K562 (cell line): Measurements from ENCODE around the gene FOXO3. TPM values are rescaled to one million over a fixed set of nuclear protein-coding genes. Genes with fewer than 3 reads are reported as not detected.

ENCODE experiments used
- ATAC-seq: fragments of 200-7000 bp; cut with Tn5 transposase; 3 replicates; pipeline ENCODE4 v1.9.1; 2020; ENCODE audit warnings: moderate library complexity
- BruUV-seq: library from RNA; stranded (reverse); fragments of 400-500 nt; replicated peaks from 2 replicates; lab custom pipeline; 2021; lab: Mats Ljungman, UMichigan
- CTCF ChIA-PET: fragments of 300-600 bp; formaldehyde crosslinking; extraction: SDS; loops from one replicate; lab custom pipeline; 2021; ENCODE audit warnings: low intra/inter-chr PET ratio; lab: Yijun Ruan, JAX
- POLR2A ChIA-PET: fragments of 300-600, 350-650 bp; sonication (Branson Sonifier 250); formaldehyde crosslinking; extraction: SDS; loops from one replicate; lab custom pipeline; 2021; ENCODE audit warnings: antibody characterized with exemption, inconsistent platforms; lab: Yijun Ruan, JAX
- DNase-seq, 4 experiments: peaks; one replicate each; pipeline versions ENCODE4 v3.0.0 to v3.0.0-alpha.2; 2011 to 2018; ENCODE audit warnings: low spot score in 3 of 4, mixed read lengths in 3 of 4; ENCODE audit errors: extremely low read depth in 1 of 4
- FAIRE-seq: peaks from 2 replicates; lab custom pipeline; 2011; peaks lifted over from hg19 to GRCh38; lab: Jason Lieb, UNC
- H2AFZ ChIP-seq: 2 replicates; pipeline ENCODE4 v1.6.0; 2011; ENCODE audit warnings: low read depth, low read length, control low read depth, inconsistent platforms
- H3K27ac ChIP-seq: fragments of 200-600 bp; 3 replicates; pipeline ENCODE4 v1.8.0; 2011; ENCODE audit warnings: low read depth, mild to moderate bottlenecking, control low read depth, inconsistent platforms, low read length, moderate library complexity, mixed read lengths; ENCODE audit errors: extremely low read depth
- H3K27me3 ChIP-seq, 2 experiments: fragments of 300-600 bp in 1 of 2; 2 replicates in 1 of 2; 3 replicates in 1 of 2; pipeline versions ENCODE4 v1.6.0 to v1.8.0; 2011; ENCODE audit warnings: inconsistent platforms in 2 of 2, low read length in 2 of 2, mild to moderate bottlenecking in 1 of 2, mixed read lengths in 1 of 2, moderate library complexity in 1 of 2; ENCODE audit not compliant: control insufficient read depth in 2 of 2, insufficient read depth in 2 of 2
- H3K36me3 ChIP-seq: fragments of 300-600 bp; 3 replicates; pipeline ENCODE4 v1.8.0; 2011; ENCODE audit warnings: mild to moderate bottlenecking, low read length, inconsistent platforms; ENCODE audit not compliant: control insufficient read depth, insufficient read depth
- H3K4me1 ChIP-seq, 2 experiments: fragments of 200-600 bp in 1 of 2; replicated peaks in 1 of 2; 2 replicates in 1 of 2; 3 replicates in 1 of 2; pipeline versions ENCODE4 v1.5.1 to v1.8.0; 2011; ENCODE audit warnings: inconsistent platforms in 2 of 2, low read length in 2 of 2, mild to moderate bottlenecking in 1 of 2, mixed read lengths in 1 of 2, moderate library complexity in 1 of 2; ENCODE audit not compliant: control insufficient read depth in 2 of 2, insufficient read depth in 2 of 2
- H3K4me2 ChIP-seq: 2 replicates; pipeline ENCODE4 v1.6.1; 2011; ENCODE audit warnings: low read length, control low read depth, inconsistent platforms, mixed read lengths; ENCODE audit not compliant: insufficient read depth
- H3K4me3 ChIP-seq: fragments of 200-600 bp; sonication (generic), shearing (Covaris generic); 2 replicates; pipeline ENCODE4 v1.5.1; 2016; ENCODE audit warnings: control low read depth, inconsistent platforms
- H3K79me2 ChIP-seq: fragments of 200-600 bp; 3 replicates; pipeline ENCODE4 v1.8.0; 2011; ENCODE audit warnings: low read length, inconsistent platforms; ENCODE audit not compliant: control insufficient read depth, insufficient read depth
- H3K9ac ChIP-seq, 2 experiments: 2 replicates each; pipeline versions ENCODE4 v1.6.0 to v1.6.1; 2011; ENCODE audit warnings: low read depth in 2 of 2, low read length in 2 of 2, control low read depth in 1 of 2, inconsistent platforms in 1 of 2, mild to moderate bottlenecking in 1 of 2, mixed read lengths in 1 of 2; ENCODE audit not compliant: insufficient read depth in 1 of 2
- H3K9me1 ChIP-seq: one replicate; pipeline ENCODE4 v1.6.0; 2011; ENCODE audit warnings: inconsistent platforms, mild to moderate bottlenecking, low read length, moderate library complexity; ENCODE audit not compliant: control insufficient read depth, insufficient read depth
- H3K9me3 ChIP-seq: replicated peaks from 2 replicates; pipeline ENCODE4 v1.5.1; 2011; ENCODE audit warnings: low read depth, low read length, inconsistent platforms; ENCODE audit not compliant: control insufficient read depth, insufficient read depth
- H4K20me1 ChIP-seq: replicated peaks from 2 replicates; pipeline ENCODE4 v1.6.1; 2011; ENCODE audit warnings: low read length, inconsistent platforms, mixed read lengths; ENCODE audit not compliant: control insufficient read depth, insufficient read depth
- CHD2 ChIP-seq: IDR thresholded peaks from 2 replicates; pipeline ENCODE4 v1.6.1; 2011; ENCODE audit warnings: low read depth, low read length
- DNMT1 ChIP-seq: fragments of 450-650 bp; IDR thresholded peaks from 2 replicates; pipeline ENCODE4 v1.6.1; 2016; ENCODE audit warnings: antibody characterized with exemption, mild to moderate bottlenecking
- FOXJ2 ChIP-seq: fragments of 200-800 bp; sonication (Bioruptor generic); IDR thresholded peaks from 2 replicates; pipeline ENCODE4 v1.6.1; 2016; ENCODE audit warnings: missing genetic modification characterization, missing compliant biosample characterization
- HDAC1 ChIP-seq, 2 experiments: fragments of 450-650 bp; IDR thresholded peaks; 2 replicates each; pipeline ENCODE4 v1.6.1; 2016 to 2017; ENCODE audit warnings: inconsistent platforms in 1 of 2, mild to moderate bottlenecking in 1 of 2, moderate library complexity in 1 of 2
- HES1 ChIP-seq: fragments of 450-650 bp; IDR thresholded peaks from 2 replicates; pipeline ENCODE4 v1.6.1; 2016; ENCODE audit warnings: low read depth, mild to moderate bottlenecking, moderate library complexity
- NCOR1 ChIP-seq: fragments of 450-650 bp; IDR thresholded peaks from 2 replicates; pipeline ENCODE4 v1.6.1; 2016; ENCODE audit warnings: mild to moderate bottlenecking, moderate library complexity
- STAG1 ChIP-seq: sonication (generic); formaldehyde crosslinking; IDR thresholded peaks from 2 replicates; pipeline ENCODE4 v1.5.0; 2020; ENCODE audit warnings: missing genetic modification reagents, borderline replicate concordance
- TAF7 ChIP-seq: fragments of 450-650 bp; IDR thresholded peaks from 2 replicates; pipeline ENCODE4 v1.6.1; 2016; ENCODE audit warnings: missing genetic modification characterization, missing compliant biosample characterization
- TCF15 ChIP-seq: fragments of 250-450 bp; sonication (Bioruptor Pico); IDR thresholded peaks from 2 replicates; pipeline ENCODE4 v1.8.0; 2022; ENCODE audit warnings: moderate library complexity, mild to moderate bottlenecking, inconsistent platforms
- ZKSCAN1 ChIP-seq: fragments of 150-350 bp; IDR thresholded peaks from 2 replicates; pipeline ENCODE4 v1.6.1; 2016; ENCODE audit warnings: low read depth, low read length
- ZNF140 ChIP-seq: fragments of 250-450 bp; sonication (Bioruptor Pico); IDR thresholded peaks from 2 replicates; pipeline ENCODE4 v1.8.0; 2021; ENCODE audit warnings: moderate library complexity, mild to moderate bottlenecking, inconsistent platforms
- ZNF655 ChIP-seq: fragments of 250-450 bp; sonication (Bioruptor Pico); IDR thresholded peaks from 2 replicates; pipeline ENCODE4 v1.5.0; 2021
- ZNF79 ChIP-seq: fragments of 250-450 bp; sonication (Bioruptor Pico); IDR thresholded peaks from 2 replicates; pipeline ENCODE4 v1.4.0; 2020; ENCODE audit warnings: low read depth, mild to moderate bottlenecking, moderate library complexity
- WGBS: fragments of 100-300 bp; shearing (Covaris generic); methylation state at CpG from one replicate; pipeline ENCODE4 v1.1.6; 2016; ENCODE audit warnings: low coverage, mixed read lengths; ENCODE audit not compliant: insufficient coverage; ENCODE audit errors: missing lambda C conversion rate; 5-methylcytosine and 5-hydroxymethylcytosine counted together
- in situ Hi-C: fragments of 300-500 bp; cut with MboI; formaldehyde crosslinking; loops from 4 replicates; pipeline ENCODE4 v1.15.0; 2018; ENCODE audit warnings: inconsistent platforms, mixed read lengths
- intact Hi-C: fragments of 100-400 bp; cut with micrococcal nuclease; formaldehyde crosslinking; loops from 2 replicates; pipeline ENCODE4 v1.14.2; 2022
- polyA plus RNA-seq, 8 experiments: library from polyadenylated mRNA; depleted of rRNA in 4 of 8; stranded (reverse) in 5 of 8; unstranded in 3 of 8; fragments of >200 nt; fragmentation: Nextera tagmentation in 2 of 8; fragmentation: Illumina TruSeq in 1 of 8; extraction: Ambion mirVana in 2 of 8; extraction: Trizol in 1 of 8; gene quantifications; 2 replicates each; pipeline versions ENCODE4 v1.2.1 to v1.2.3, GENCODE V29; 2011 to 2014; ENCODE audit warnings: inconsistent platforms in 1 of 8, missing spikeins in 1 of 8
- total RNA-seq, 7 experiments: library from RNA; depleted of rRNA in 6 of 7; stranded (reverse); fragments of >200 nt in 6 of 7; fragmentation: Illumina TruSeq in 2 of 7; extraction: Trizol in 2 of 7; gene quantifications; 2 replicates each; pipeline versions ENCODE4 v1.2.1 to v1.2.3, GENCODE V29; 2011 to 2021; ENCODE audit warnings: low replicate concordance in 1 of 7

The FOXO3 gene
- total and polyA plus RNA-seq, 9 of the 15 experiments (the other 6 are each of a cell fraction or from before 2014, with no cell fraction given): 3.0 to 14.6 (median 6.0) TPM

GRCh38 chr6:108651340-108652227 is 90.9 kb downstream of the FOXO3 start:
- Histone ChIP-seq H3K4me1 (no peaks in the 10 kb centered on the region), H3K4me3 (no peak overlapping the region), H3K9ac (no peak overlapping the region), H4K20me1 (no peaks in the 10 kb centered on the region; the same call in 1 of the 2 replicates), H3K27me3 (no peaks in the 10 kb centered on the region)
- CTCF ChIA-PET: no interaction called here
- FAIRE-seq (peak; percentile 37), ATAC-seq (no peak), DNase-seq (no peak)
- POLR2A ChIA-PET: interaction anchor here (1.0 to 1.3 kb wide), 2 partner anchors 9 to 94 kb away, joined by 3 to 4 read pairs; no protein-coding TSS in a partner anchor
- TF ChIP-seq TAF7 (tag): no peak
- TF ChIP-seq HES1: no peak
- TF ChIP-seq HDAC1 (IDR thresholded peaks at IDR 0.05): no peak
- no peak for TF ChIP-seq TCF15
- TF ChIP-seq ZKSCAN1: no peak
- no peak for TF ChIP-seq STAG1 (CRISPR knock-in tag)
- no peak for TF ChIP-seq DNMT1
- no peak for TF ChIP-seq NCOR1
- TF ChIP-seq ZNF655 (CRISPR knock-in tag): no peak
- no peak for TF ChIP-seq FOXJ2
- no peak for TF ChIP-seq ZNF79
- TF ChIP-seq CHD2: no peak
- no peak for TF ChIP-seq ZNF140
- TF ChIP-seq, all 486 proteins: peak for 0
- intact Hi-C loops: no loop called here
- no peak overlapping the region for H2AFZ ChIP-seq
- H3K79me2 ChIP-seq: no peaks in the 10 kb centered on the region
- no peaks in the 10 kb centered on the region for H3K36me3 ChIP-seq
- H3K9me1 ChIP-seq: no peaks in the 10 kb centered on the region
- no peaks in the 10 kb centered on the region for H3K9me3 ChIP-seq
- WGBS: 55% methylated on average over 9 of the region's 9 CpGs
- no peak overlapping the region for H3K27ac ChIP-seq
- BruUV-seq: no TSS peak
- no peak overlapping the region for H3K4me2 ChIP-seq
- in situ Hi-C loops: no loop called here
